CD4-positive, alpha-beta T cell treated with Interleukin-15 for 4 hours (primary cell): ENCODE data around the gene ECEL1.
"Not testable (repeated sequence)": the region's sequence is repeated elsewhere in the genome, so short reads cannot be mapped to it uniquely, and the experiment has no call there.

Experiments
- DNase-seq: peaks from one replicate; pipeline ENCODE4 v3.0.0-alpha.2; 2020; ENCODE audit warnings: low spot score

ECEL1 gene

DNA sequence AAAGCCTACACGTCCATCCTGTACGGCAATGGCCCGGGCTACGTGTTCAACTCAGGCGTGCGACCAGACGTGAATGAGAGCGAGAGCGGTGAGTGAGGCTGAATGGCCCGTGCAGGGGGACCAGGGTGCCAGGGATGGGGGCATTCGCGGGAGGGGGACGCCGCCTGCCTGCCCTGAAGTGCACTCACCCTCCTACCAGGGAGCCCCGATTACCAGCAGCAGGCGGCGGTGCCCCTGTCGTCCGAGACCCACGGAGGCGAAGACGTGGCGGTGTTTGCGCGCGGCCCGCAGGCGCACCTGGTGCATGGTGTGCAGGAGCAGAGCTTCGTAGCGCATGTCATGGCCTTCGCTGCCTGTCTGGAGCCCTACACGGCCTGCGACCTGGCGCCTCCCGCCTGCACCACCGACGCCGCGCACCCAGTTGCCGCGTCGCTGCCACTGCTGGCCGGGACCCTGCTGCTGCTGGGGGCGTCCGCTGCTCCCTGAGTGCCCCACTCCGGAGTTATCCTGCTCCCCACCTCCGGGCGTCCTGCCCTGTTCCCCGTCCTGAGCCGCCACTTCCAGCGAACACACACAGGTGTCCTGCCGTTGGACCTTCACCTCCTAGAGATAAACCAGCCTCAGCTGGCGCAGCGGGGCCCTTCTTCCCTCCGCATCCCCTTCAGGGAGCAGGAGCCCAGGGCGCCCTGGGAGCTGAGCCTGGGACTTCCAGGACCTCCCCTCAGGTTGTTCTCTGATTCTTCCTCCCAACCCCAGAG lies 28.8 kb downstream of the ECEL1 start:
- no peak for DNase-seq

DNA sequence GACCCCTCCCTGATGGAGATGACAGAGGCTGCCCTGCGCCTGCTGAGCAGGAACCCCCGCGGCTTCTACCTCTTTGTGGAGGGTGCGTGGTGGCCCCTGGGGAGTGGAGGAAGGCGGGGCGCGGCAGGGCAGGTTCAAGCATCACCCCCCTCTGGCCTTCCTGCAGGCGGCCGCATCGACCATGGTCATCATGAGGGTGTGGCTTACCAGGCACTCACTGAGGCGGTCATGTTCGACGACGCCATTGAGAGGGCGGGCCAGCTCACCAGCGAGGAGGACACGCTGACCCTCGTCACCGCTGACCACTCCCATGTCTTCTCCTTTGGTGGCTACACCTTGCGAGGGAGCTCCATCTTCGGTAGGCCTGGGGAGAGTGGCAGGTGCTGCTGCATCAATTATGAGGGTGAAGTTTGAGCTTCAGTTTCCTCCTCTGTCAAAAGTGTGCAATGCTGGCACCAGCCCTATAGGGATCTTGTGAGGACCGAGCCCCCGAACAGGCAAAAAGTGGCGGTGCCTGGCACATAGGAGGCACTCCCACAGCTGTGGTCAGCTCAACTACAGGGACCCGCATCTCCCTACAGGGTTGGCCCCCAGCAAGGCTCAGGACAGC lies 29.5 kb downstream of the ECEL1 start:
- no peak for DNase-seq

DNA sequence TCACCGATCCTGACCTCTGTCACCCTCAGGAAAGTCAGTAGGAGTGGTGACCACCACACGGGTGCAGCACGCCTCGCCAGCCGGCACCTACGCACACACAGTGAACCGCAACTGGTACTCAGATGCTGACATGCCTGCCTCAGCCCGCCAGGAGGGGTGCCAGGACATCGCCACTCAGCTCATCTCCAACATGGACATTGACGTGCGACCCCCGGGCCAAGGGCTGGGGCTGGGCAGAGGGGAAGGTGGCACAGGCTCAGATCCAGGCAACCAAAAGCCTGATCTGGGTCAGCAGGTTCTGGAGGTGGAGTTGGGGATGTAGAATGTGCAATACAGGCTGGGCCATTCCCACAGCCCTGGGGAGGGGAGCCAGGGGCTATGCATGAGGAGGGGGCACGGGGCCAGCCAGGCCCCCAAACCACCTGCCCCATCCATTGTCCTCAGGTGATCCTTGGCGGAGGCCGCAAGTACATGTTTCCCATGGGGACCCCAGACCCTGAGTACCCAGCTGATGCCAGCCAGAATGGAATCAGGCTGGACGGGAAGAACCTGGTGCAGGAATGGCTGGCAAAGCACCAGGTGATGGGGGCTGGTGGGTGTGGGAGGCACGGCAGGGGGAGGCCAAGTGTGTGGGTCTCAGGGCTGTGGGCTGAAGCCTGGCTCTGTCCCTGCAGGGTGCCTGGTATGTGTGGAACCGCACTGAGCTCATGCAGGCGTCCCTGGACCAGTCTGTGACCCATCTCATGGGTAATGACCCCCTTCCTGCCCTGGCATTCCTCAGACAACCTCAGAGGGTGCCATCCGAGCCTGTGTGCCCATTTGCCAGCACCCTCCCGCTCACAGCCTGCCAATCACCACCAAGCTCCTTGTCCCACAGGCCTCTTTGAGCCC lies 30.3 kb downstream of the ECEL1 start:
- no peak for DNase-seq

DNA sequence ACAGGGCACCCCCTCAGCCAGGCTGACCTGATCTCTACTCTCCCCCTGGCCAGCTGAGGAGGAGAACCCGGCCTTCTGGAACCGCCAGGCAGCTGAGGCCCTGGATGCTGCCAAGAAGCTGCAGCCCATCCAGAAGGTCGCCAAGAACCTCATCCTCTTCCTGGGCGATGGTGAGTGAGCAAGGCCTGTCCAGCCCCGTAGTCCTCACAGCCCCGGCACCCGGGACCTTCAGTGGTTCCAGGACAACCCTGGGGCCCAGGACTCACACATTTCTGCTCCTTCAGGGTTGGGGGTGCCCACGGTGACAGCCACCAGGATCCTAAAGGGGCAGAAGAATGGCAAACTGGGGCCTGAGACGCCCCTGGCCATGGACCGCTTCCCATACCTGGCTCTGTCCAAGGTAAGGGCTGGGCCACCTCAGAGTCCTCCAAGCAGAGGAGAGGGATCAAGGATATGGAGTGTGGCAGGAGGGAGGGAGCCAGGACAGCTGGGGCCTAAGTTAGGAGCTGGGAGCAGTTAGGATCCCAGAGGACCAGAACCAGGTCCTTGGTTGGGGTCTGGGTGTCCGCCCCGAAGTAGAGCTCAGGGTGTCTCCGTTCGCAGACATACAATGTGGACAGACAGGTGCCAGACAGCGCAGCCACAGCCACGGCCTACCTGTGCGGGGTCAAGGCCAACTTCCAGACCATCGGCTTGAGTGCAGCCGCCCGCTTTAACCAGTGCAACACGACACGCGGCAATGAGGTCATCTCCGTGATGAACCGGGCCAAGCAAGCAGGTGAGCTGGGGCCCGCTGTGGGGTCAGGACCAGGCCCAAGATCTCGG lies 31.1 kb downstream of the ECEL1 start:
- no peak for DNase-seq

DNA sequence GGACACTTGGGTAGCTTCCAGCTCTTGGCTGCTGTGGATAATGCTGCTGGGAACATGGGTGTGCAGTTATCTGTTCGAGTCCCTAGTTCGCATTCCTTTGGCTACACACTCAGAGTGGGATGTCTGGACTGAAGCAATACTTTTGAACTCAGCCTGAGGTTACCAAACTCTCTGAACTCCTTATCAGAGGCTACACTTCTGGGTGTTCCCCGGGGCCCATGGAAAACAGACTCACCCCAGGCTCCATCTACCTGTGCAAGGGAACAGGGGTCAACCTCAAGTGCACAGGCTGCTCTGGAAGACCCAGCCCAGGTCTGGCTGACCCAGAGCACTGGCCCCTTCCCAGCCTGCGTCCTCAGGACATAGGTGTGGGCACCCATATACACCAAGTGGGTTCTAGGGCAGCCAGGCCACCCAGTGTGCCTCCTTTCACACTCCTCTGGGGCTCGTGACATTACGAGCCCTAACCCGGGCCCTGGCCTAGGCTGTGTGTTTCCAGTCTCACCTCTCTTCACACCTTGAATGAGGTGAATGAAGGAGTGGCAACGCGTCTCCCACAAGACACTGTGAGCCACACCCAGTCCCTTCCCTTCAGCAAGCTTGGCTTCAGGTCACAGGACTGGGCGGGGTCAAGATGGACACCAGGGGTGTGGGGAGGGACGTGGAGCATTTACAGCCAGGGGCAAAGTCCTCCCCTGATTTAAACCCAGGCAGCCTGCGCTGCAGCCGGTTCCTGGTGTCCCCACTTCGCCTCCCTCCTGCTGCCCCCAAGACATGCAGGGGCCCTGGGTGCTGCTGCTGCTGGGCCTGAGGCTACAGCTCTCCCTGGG lies 32.0 kb downstream of the ECEL1 start, which contains the start of gene ALPI:
Gene ALPI (plus strand): TSS at position 728 of the 830 bp plus-strand sequence. CDS start 47 bp downstream, at position 775.
- DNase-seq: no peak

DNA sequence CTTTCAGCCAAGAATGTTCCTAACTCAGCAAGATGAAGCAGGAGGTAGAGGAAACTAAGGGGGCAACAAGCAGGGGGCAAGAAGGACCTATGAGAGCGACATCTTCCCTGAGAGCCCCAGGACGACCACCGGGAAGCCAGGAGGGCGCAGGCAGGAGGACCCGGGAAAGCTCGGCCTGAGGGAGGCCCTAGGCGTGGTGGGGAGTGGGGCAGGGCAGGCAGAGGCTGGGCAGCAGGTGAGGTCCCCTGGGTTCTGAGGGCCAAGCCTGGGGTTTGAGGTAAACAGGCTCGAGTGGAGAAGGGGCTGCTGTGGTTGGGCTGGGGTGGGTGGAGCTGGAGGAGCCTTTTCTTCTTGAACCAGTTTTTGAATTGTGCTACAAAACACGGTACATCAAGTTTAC lies 33.0 kb downstream of the ECEL1 start:
- no peak for DNase-seq

DNA sequence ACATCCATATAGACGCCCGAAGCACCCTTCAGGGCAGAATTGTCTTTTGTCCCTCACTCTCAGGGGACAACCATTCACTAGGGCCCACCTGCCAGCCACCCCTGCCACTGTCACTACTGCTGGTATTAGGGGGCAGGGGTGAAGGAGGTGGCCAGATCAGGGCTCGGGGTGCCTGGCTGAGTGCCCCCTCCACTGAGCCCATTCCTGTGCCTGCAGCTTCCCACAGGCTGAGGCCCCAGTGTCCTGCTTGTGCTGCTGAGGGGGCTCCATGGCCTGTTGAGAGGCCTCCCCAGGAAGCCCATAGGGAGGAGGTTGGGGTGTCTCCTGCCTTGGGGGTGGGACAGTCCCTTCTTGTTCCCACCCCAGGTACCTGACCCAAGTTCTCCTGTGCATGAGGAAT lies 36.0 kb downstream of the ECEL1 start:
- not testable (repeated sequence) for DNase-seq

DNA sequence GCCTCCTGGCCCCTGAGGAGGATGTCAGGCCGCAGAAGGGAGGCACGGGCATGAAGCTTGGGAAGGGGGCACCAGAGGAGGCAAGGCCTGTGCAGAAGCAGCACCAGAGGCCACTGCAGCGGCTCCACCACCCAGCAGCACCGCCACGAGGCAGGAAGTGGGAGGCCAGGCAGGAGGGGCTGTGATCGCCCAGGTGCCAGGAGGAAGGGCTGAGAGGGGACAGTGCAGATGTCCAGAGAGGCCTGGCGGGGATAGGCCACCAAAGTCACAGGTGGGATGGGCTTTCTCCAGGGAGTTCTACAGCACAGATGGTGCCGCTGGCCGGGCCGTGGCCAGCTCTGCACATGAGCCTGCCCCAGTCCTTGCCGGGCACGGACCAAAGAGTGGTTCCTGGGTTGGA lies 37.7 kb downstream of the ECEL1 start:
- DNase-seq: no peak

DNA sequence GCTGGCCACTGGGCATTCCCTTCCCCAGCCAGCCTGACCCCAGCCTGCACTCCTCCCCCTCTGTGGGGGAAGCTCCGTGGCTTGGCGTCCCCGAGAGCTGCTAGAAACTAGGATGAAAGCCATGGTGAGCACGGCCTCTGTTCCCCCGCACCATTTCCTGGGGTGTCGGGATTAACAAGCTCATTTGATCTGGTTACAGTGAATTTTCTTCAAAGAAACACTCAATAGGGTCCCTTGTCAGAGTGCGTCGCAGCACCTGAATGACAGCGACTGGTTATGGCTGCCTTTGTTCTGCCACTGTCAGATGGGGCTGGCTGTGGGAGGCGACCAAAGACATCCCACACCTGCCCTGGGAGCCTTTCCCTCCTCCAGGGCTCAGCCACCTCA lies 39.3 kb downstream of the ECEL1 start:
- DNase-seq: no peak

DNA sequence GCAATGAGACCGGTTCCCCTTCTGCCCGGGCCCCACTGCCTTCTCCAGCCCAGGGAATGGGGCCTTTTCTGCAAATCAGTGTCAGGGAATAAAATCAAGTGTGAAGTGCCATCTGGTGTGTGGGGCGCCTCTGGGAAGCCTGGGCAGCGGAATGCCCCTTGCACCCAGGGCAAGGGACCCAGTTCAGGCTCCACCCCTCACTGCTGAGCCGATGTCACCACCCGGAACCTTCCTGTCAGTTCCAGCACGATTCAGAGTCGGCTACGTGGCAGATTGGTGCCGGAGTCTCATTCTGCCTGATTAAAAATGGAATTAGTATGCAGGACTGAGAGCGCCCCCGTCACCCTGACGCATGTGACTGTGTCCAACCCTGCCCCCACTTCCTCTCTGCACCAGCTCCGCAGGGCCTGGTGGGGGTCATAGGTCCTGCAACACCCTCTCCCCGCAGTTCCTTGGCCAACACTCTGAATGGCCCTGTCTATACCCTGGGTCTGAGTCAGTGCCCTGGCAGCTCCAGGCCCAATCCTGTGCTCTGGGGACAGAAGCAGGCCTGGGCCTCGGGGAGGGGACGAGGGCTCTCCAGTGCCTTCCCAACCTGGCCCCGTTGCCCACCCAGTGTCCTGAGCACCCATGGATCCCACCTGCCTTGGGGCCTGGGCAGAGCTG lies 39.9 kb downstream of the ECEL1 start:
- DNase-seq: no peak

DNA sequence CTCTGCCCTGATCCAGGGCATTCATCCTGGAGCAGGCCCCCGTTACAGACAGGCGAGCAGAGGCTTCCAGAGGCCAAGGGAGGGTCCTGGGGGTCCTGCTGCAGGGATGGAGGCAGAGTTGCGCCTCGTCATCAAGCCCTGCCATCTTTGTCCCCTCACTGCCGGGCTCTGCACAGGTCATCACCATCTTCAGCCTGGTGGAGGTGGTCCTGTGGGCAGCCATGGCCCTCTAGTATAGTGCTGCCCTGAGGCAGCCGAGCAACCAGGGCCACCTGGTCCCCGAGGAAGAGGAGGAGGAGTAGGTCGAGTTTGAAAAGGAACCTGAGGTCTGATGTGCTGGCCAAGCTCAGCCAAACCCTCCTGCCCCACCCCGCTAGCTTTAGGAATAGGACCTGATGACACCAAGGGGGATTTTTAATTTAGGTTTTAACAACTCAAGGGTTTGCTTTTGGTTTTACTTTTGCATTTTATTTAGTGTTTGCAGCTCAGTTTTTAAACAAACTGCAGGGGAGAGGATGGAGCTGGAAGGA lies 40.5 kb downstream of the ECEL1 start:
- DNase-seq: no peak

DNA sequence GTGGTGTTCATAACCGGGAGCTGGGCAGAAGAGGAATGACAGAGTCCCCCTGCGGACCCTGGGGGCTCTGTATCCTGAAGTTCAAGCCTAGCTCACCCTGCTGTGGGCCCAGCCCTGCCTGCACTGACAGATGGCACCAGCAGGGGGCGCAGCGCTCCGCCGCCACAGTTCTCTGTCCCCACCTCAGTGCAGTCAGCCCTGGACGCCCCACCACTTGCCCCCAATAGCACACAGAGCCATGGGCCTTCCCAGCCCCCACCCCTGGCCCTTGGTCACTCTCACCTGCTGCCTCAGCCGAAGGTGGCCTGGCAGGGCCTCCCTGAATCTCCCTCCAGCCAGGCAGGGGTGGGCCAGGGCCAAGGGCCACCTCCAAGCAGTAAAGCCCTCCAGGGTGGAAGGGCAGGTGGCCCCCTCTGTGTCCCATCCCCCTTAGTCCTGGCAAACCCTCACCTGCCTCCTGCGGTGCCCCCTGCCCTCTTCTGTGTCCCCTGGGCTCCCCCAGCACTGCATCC lies 41.3 kb downstream of the ECEL1 start:
- not testable (repeated sequence) for DNase-seq

DNA sequence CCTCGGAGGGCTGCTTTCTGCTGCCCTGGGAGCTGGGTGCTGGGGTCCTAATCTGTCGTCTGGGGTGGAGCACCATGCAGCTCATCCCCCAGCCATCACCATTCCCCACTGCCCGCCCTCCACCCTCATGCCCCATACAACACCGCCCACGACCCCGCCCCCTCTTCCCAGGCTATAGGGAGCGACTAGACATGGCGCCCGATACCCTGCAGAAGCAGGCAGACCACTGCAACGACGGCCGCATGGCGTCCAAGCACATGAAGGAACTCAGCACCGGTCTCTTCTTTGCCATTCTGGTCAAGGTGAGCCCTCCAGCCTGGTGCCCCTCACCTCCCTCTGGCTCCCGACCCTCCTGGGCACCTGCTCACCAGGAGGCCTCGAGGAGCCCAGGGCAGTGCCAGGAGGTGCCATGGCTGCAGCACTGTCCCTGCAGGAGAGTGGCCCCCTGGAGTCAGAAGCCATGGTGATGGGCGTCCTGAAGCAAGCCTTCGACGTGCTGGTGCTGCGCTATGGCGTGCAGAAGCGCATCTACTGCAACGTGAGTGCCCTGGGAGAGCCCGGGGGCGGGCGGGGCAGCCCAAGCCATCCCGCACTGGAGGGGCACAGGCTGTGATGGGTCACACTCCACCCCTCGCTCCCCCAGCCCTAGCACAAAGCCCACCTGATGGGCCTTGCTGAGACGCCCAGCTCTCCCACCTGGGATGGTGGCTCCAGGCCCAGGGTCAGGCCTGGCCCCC lies 42.3 kb downstream of the ECEL1 start:
- not testable (repeated sequence) for DNase-seq

DNA sequence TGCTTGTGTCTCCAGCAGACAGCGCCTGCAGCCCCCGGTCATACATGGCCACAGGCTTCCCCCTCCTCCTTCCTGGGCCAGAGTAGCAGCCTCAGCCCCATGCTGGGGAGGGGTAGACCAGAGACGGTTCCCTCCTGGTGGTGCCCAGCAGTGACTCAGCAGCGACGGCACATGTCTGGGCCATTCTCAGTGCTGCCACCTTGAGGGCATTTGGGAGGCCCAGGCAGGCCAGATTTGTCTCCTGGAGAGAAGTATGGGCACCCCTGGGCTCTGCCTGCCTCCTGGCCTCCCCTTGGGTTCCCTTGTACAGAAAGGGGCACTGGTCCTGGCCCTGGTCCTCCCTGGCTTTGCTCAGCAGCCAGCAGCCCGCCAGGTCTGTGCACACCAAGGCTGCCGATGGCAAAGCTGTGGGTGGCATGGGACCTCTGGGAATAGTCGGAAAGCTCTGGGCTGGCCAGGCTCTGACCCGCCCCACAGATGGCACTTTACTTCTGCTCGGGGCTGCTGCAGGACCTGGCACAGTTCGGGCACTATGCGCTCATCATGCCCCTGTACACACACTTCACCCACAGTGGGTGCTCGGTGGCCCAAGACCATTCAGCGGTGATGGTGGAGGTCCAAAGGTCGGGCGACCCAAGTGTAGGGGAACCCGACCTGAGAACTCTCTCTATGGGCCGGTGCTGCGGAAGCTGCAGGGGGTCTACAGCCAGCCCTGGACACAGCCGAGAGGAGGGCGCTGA lies 43.1 kb downstream of the ECEL1 start:
- peak; percentile 58 for DNase-seq

DNA sequence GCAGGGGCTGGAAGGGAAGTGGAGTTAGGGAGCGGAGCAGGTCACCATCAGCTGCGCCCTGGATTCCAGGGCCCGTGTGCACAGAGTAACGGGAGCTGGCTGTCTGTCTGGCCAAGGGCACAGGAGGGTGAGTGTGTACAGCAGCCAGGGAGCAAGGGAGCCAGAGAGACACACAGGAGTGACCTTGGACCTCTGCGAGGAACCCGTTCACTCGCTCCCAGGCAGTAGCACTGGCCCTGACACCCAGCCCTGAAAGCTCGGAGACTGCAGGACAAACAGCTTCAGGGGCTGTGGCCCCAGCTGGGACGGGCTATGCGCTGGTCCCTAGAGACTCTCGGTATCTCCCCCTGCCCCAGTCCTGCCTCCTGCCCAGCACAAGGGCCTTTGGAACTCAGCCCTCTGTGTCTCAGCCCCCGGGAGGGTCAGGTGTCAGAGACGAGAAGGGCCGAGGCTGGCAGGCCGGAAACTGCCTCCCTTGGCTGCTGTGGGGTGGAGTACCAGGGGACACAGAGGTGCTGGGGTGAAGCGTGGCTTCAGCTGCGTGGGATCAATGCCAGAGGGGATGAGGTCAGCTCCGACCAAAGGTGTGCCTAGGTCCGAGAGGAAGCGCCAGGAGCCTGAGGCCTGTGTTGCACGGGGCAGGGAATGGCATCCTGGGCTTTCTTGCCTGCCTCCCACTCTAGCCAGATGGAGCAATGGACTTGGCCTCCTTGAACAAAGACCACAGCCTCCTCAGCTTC lies 43.8 kb downstream of the ECEL1 start:
- DNase-seq: not testable (repeated sequence)

DNA sequence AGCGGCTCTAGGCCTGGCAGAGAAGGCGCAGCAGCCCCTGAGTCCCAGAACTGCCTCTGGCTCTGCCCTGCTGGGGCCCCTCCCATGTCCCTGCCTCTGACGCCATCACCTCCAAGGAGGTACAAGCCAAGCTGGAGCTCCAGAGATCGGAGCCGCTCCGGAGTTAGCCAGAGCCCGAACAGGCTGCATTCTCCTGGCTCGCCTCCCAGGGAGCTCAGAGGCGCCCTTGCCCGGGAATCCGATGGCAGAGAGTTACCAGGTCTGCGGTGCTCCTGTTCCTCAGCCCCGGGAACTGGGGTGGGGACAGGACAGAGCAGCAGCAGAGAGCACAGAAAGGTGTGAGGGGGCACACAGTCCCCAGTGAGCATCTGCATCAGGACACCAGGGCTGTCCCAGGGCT lies 44.6 kb downstream of the ECEL1 start:
- DNase-seq: not testable (repeated sequence)

DNA sequence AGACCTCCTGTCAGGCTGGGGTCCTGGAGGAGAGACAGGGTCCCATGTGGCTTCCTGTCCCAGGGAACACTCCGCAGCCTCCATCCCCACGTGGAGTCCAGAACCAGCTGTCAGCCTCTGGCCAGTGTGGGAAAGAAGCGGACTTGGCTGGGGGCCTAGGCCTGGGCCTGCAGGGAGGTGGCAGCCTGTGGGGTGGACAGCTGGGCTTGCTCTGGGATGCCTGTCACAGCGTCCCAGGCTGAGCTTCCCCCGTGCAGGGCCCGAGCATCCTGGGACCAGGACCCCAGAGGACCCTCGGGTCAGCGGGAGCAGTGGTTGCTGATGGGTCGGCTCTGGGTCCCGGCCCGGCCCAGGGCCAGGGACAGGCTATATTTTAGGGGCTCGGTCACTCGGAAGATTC lies 45.2 kb downstream of the ECEL1 start:
- not testable (repeated sequence) for DNase-seq

DNA sequence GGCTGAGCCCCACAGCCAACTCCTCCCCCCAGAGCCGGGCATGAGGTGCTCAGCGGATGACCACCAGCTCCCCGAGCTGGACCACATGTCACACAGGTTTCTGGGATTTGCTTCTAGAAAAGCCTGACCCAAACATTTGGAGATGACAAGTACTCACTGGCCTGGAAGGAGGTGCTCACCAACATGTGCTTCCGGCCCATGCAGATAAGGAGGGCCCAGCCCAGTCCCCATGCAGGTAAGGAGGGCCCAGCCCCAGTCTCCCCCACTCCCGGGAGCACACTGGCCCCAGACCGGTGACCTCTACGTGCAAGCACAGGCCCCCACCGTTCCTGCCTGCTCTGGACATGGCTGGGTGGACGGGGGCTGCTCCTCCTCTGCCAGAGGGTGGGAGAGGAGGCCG lies 45.7 kb downstream of the ECEL1 start:
- not testable (repeated sequence) for DNase-seq
